A673 (cell line): ENCODE data around the gene CELA2B. TPM values are rescaled to one million over a fixed set of nuclear protein-coding genes. Genes with fewer than 3 reads are reported as not detected.

Experiments used
- BruUV-seq: library from RNA; stranded (reverse); fragments of 400-500 nt; replicated peaks from 2 replicates; lab custom pipeline; 2021; lab: Mats Ljungman, UMichigan
- CTCF ChIA-PET: fragments of 300-600 bp; sonication (Branson Sonifier 250); formaldehyde crosslinking; loops from one replicate; lab custom pipeline; 2022; ENCODE audit warnings: antibody characterized with exemption; lab: Charles Lee
- POLR2A ChIA-PET: fragments of 300-600 bp; sonication (Branson Sonifier 250); formaldehyde crosslinking; loops from one replicate; lab custom pipeline; 2022; ENCODE audit warnings: antibody characterized with exemption; ENCODE audit not compliant: low non-redundant PET; lab: Charles Lee
- DNase-seq: peaks from one replicate; pipeline ENCODE4 v3.0.0-alpha.2; 2015; ENCODE audit warnings: low spot score
- H3K27ac ChIP-seq: fragments of 200-600 bp; sonication (generic); 2 replicates; pipeline ENCODE4 v1.5.1; 2016; ENCODE audit warnings: mixed run types, low read depth, mild to moderate bottlenecking, mixed read lengths, antibody characterized with exemption, low read length; ENCODE audit not compliant: poor library complexity, severe bottlenecking
- H3K27me3 ChIP-seq: fragments of 200-600 bp; sonication (generic); replicated peaks from 2 replicates; pipeline ENCODE4 v1.6.1; 2017; ENCODE audit warnings: mixed run types, low read depth, mild to moderate bottlenecking, mixed read lengths, antibody characterized with exemption, low read length; ENCODE audit not compliant: insufficient read depth, poor library complexity
- H3K36me3 ChIP-seq: fragments of 200-600 bp; sonication (generic); 2 replicates; pipeline ENCODE4 v1.6.1; 2016; ENCODE audit warnings: mixed run types, mild to moderate bottlenecking, mixed read lengths, antibody characterized with exemption, low read length; ENCODE audit not compliant: insufficient read depth, poor library complexity, severe bottlenecking
- H3K4me1 ChIP-seq: fragments of 200-600 bp; sonication (generic); 2 replicates; pipeline ENCODE4 v1.6.1; 2017; ENCODE audit warnings: mixed run types, mild to moderate bottlenecking, mixed read lengths, antibody characterized with exemption, low read length; ENCODE audit not compliant: insufficient read depth, poor library complexity, severe bottlenecking
- H3K4me3 ChIP-seq: fragments of 200-600 bp; sonication (generic); 2 replicates; pipeline ENCODE4 v1.5.1; 2016; ENCODE audit warnings: low read depth, mixed run types, mild to moderate bottlenecking, mixed read lengths, low read length; ENCODE audit not compliant: poor library complexity, severe bottlenecking
- H3K9me3 ChIP-seq: fragments of 200-600 bp; sonication (generic); 2 replicates; pipeline ENCODE4 v1.6.1; 2016; ENCODE audit warnings: mixed run types, low read depth, mild to moderate bottlenecking, mixed read lengths, antibody characterized with exemption, low read length; ENCODE audit not compliant: poor library complexity, severe bottlenecking
- EZH2 ChIP-seq: fragments of 200-600 bp; sonication (generic); IDR thresholded peaks from 2 replicates; pipeline ENCODE4 v1.6.1; 2017; ENCODE audit warnings: borderline replicate concordance, low read depth, mild to moderate bottlenecking, mixed read lengths, antibody characterized with exemption, low read length; ENCODE audit not compliant: poor library complexity, severe bottlenecking
- intact Hi-C: fragments of 100-400 bp; cut with micrococcal nuclease; formaldehyde crosslinking; loops from one replicate; pipeline ENCODE4 v1.10.0; 2022; ENCODE audit not compliant: unreplicated experiment
- total RNA-seq: library from RNA; stranded (reverse); gene quantifications from 2 replicates; pipeline ENCODE4 v1.2.3, GENCODE V29; 2021
- TF ChIP-seq, protein P1 (sequence below): fragments of 300-800, 200-600 bp; sonication (generic); conservative IDR thresholded peaks from 2 replicates; pipeline ENCODE4 v1.5.1; 2017; ENCODE audit warnings: low read depth, mild to moderate bottlenecking, antibody characterized with exemption, low read length, moderate library complexity, mixed read lengths

The CELA2B gene
- total RNA-seq, 1 experiment from 2014 or later, result not detected

DNA sequence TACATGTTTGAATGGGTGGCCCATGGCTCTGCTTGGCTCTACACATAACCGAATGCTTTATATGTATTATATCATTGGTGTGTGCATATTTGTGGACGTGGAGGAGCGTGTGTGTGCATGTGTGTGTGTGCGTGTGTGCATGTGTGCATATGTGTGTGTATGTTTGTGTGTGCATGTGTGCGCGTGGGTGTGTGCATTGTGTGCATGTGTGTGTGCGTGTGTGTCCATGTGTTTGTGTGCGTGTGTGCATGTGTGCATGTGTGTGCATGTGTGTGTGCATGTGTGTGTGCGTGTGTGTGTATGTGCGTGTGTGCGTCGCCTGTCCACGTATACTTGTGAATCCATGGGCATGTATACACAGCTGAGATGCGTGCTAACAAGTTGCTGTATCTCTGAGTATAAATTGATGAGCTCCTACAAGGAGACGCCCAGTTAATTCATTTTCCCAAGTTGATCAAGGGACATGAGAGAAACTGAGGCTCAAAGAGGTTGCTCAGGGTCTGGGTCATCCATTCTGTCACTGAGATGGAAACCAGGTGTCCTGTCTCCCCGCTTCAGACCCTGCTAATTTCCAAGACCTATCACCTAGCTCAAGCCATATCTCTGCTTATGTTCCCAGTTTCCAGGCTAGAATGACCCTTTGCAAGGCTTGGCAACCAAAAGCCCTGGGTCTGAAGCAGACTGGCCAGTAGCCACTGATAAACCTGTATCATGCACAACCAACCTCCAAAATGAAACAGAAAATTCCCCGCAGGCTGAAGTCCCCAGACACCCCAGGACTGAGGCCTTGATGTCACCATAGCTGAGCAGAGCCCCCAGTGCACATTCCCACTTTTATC lies 40.4 kb upstream of the CELA2B start:
- CTCF ChIA-PET, result interaction anchor here (0.6 kb wide), 1 partner anchor 607 kb away, joined by 4 read pairs; no protein-coding TSS in a partner anchor
- Histone ChIP-seq H3K4me3 (no peak overlapping the region), H3K27ac (no peak overlapping the region), H3K27me3 (no peaks in the 10 kb centered on the region), H3K9me3 (no peaks in the 10 kb centered on the region), H3K4me1 (no peaks in the 10 kb centered on the region), H3K36me3 (no peaks in the 10 kb centered on the region)
- no TSS peak for BruUV-seq
- DNase-seq, result no peak
- TF ChIP-seq, protein P1, sequence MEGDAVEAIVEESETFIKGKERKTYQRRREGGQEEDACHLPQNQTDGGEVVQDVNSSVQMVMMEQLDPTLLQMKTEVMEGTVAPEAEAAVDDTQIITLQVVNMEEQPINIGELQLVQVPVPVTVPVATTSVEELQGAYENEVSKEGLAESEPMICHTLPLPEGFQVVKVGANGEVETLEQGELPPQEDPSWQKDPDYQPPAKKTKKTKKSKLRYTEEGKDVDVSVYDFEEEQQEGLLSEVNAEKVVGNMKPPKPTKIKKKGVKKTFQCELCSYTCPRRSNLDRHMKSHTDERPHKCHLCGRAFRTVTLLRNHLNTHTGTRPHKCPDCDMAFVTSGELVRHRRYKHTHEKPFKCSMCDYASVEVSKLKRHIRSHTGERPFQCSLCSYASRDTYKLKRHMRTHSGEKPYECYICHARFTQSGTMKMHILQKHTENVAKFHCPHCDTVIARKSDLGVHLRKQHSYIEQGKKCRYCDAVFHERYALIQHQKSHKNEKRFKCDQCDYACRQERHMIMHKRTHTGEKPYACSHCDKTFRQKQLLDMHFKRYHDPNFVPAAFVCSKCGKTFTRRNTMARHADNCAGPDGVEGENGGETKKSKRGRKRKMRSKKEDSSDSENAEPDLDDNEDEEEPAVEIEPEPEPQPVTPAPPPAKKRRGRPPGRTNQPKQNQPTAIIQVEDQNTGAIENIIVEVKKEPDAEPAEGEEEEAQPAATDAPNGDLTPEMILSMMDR, result no peak
- no peak for TF ChIP-seq EZH2
- POLR2A ChIA-PET, result no interaction called here
- intact Hi-C loops, result no loop called here

DNA sequence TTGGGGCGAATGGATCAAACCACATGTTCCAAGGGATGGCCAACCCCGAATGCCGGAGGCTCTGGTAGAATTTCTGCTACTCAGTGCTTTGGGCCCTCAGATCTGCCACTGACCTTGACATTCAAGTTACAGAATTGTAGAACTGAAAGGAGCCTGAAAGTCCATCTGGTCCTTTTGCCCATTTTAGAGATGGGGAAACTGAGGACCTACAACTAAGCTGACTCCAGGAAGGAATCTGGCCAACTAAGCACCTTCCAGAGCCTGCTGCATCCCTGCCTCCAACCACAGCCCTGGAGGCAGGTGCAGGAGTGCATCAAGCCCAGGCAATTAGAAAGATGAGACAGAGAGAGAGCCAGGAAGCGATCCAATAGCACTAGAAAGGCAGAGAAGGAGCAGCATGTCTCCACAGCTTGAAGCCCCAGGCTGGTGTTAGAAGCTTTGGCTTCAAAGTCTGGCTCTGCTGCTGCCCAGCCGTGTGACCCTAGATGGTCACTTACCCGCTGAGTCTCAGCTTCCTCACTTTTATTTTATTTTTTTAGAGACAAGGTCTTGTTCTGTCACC lies 38.9 kb upstream of the CELA2B start:
- TF ChIP-seq EZH2, result no peak
- TF ChIP-seq, protein P1, result no peak

DNA sequence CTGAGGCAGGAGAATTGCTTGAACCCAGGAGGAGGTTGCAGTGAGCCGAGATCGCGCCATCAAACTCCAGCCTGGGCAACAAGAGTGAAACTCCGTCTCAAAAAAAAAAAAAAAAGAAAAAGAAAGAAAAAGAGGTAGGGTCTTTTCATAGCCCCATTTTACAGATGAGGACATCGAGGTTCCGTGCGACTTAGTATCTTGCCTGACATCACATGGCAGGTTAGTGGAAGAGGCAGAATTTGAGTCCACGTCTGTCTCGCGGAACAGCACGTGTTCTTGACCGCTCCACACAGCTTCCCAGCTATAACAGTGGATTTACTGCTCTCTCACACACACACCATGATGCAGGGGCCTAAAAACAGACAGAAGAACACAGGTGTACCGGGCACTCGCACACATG lies 36.6 kb upstream of the CELA2B start:
- DNase-seq, result no peak
- no peak for TF ChIP-seq EZH2
- BruUV-seq, result no TSS peak
- Histone ChIP-seq H3K27me3 (no peaks in the 10 kb centered on the region), H3K4me3 (no peak overlapping the region), H3K27ac (no peak overlapping the region), H3K9me3 (no peaks in the 10 kb centered on the region), H3K4me1 (no peaks in the 10 kb centered on the region), H3K36me3 (no peaks in the 10 kb centered on the region)
- intact Hi-C loops, result no loop called here
- ChIA-PET CTCF (no interaction called here), POLR2A (no interaction called here)

More for the DNA sequence above, 38.9 kb upstream of the CELA2B start:
- H3K4me3 ChIP-seq, result no peak overlapping the region
- H3K27ac ChIP-seq, result no peak overlapping the region
- no peaks in the 10 kb centered on the region for H3K9me3 ChIP-seq
- POLR2A ChIA-PET, result no interaction called here
- no peaks in the 10 kb centered on the region for H3K27me3 ChIP-seq
- BruUV-seq, result no TSS peak
- intact Hi-C loops, result no loop called here
- CTCF ChIA-PET, result no interaction called here
- no peaks in the 10 kb centered on the region for H3K36me3 ChIP-seq
- no peak for DNase-seq
- H3K4me1 ChIP-seq, result no peaks in the 10 kb centered on the region
